OCI-LY3 (cell line): ENCODE results near the gene PPP2R2C.

ENCODE experiments used
- CTCF ChIP-seq: fragments of 200-600, 300-600 bp; sonication (generic); IDR thresholded peaks from 2 replicates; pipeline ENCODE4 v1.5.1; 2014; ENCODE audit warnings: antibody characterized with exemption, low read length, low read depth
- EZH2phosphoT487 ChIP-seq: fragments of 200-600 bp; shearing (Covaris generic); IDR thresholded peaks from 2 replicates; pipeline ENCODE4 v1.6.1; 2018; ENCODE audit warnings: antibody characterized with exemption, mixed run types, low read depth

- no peak for TF ChIP-seq CTCF
- no peak for TF ChIP-seq EZH2phosphoT487
Observed at GRCh38 chr4:6338951-6339817, 133.2 kb downstream of the PPP2R2C start.
